ENCODE data around the gene KIAA1671. TPM values are rescaled to one million over a fixed set of nuclear protein-coding genes. Genes with fewer than 3 reads are reported as not detected.
A peak's percentile ranks its signal among the peaks of the same experiment; 100 is the strongest.

The KIAA1671 gene
- total RNA-seq, 3 donors from 2014 or later, result 71.3 to 131 (median 88.9) TPM

- no peak for ATAC-seq
- Histone ChIP-seq H3K4me1 (ENCODE audit: low read depth) (peaks cover 7% of the 10 kb centered on the region), H3K4me3 (no peak overlapping the region), H3K9me3 (no peaks in the 10 kb centered on the region), H3K36me3 (ENCODE audit: low read depth) (no peaks in the 10 kb centered on the region)
- intact Hi-C loops (cut with DNase I, micrococcal nuclease), result no loop called here
- no peak for DNase-seq
- no peak for TF ChIP-seq CTCF (IDR thresholded peaks at IDR 0.05)
Observed at GRCh38 chr22:25021976-25022711, 69.6 kb downstream of the KIAA1671 start.

GRCh38 chr22:25023879-25024278 lies 71.4 kb downstream of the KIAA1671 start:
- Histone ChIP-seq H3K9me3 (no peaks in the 10 kb centered on the region), H3K4me1 (ENCODE audit: low read depth) (peaks cover 18% of the 10 kb centered on the region), H3K4me3 (no peak overlapping the region), H3K36me3 (ENCODE audit: low read depth) (no peaks in the 10 kb centered on the region)
- DNase-seq, result no peak
- no peak for ATAC-seq
- no peak for TF ChIP-seq CTCF (IDR thresholded peaks at IDR 0.05)
- intact Hi-C loops (cut with DNase I, micrococcal nuclease), result no loop called here

GRCh38 chr22:25024895-25025294 lies 72.4 kb downstream of the KIAA1671 start:
- H3K36me3 ChIP-seq (ENCODE audit: low read depth), result no peaks in the 10 kb centered on the region

GRCh38 chr22:25025491-25026400 lies 73.2 kb downstream of the KIAA1671 start:
- intact Hi-C loops (cut with DNase I, micrococcal nuclease), result no loop called here
- H3K4me1 ChIP-seq (ENCODE audit: low read depth), result peaks cover 23% of the 10 kb centered on the region
- ATAC-seq, result peak; percentile 39
- H3K9me3 ChIP-seq, result no peaks in the 10 kb centered on the region
- H3K36me3 ChIP-seq (ENCODE audit: low read depth), result no peaks in the 10 kb centered on the region
- H3K4me3 ChIP-seq, result no peak overlapping the region
- no peak for DNase-seq
- no peak for TF ChIP-seq CTCF (IDR thresholded peaks at IDR 0.05)

More at GRCh38 chr22:25024895-25025294, 72.4 kb downstream of the KIAA1671 start:
- Histone ChIP-seq H3K9me3 (no peaks in the 10 kb centered on the region), H3K4me3 (no peak overlapping the region), H3K4me1 (ENCODE audit: low read depth) (peaks cover 18% of the 10 kb centered on the region)
- no peak for TF ChIP-seq CTCF (IDR thresholded peaks at IDR 0.05)
- ATAC-seq (no peak), DNase-seq (no peak)
- intact Hi-C loops (cut with DNase I, micrococcal nuclease), result no loop called here

- Histone ChIP-seq H3K4me1 (ENCODE audit: low read depth) (peaks cover 34% of the 10 kb centered on the region), H3K4me3 (no peak overlapping the region), H3K36me3 (ENCODE audit: low read depth) (no peaks in the 10 kb centered on the region), H3K9me3 (no peaks in the 10 kb centered on the region)
- TF ChIP-seq CTCF (IDR thresholded peaks at IDR 0.05), result no peak
- DNase-seq (peak in 2 of 3 donors; percentile 67 to 68), ATAC-seq (peak; percentile 80)
- intact Hi-C loops (cut with DNase I, micrococcal nuclease), result no loop called here
Observed at GRCh38 chr22:25027043-25027906, 74.8 kb downstream of the KIAA1671 start.
